Activated T-helper 17 cell treated with anti-CD3 and anti-CD28 coated beads, Interleukin-2, amount 50 U/mL, for 72 hours (primary cell): ENCODE data around the gene UBAP1. TPM values are rescaled to one million over a fixed set of nuclear protein-coding genes. Genes with fewer than 3 reads are reported as not detected.
"Not testable (repeated sequence)": the region's sequence is repeated elsewhere in the genome, so short reads cannot be mapped to it uniquely, and the experiment has no call there.

ENCODE experiments used
- ATAC-seq: fragments of 150-1000 bp; cut with Tn5 transposase; replicated peaks from 2 replicates; pipeline ENCODE4 v1.10.0; 2021; ENCODE audit warnings: mild to moderate bottlenecking, moderate library complexity
- H3K27ac Mint-ChIP-seq: one replicate; pipeline ENCODE4 v1.8.0; 2022; ENCODE audit warnings: mixed read lengths
- H3K27me3 Mint-ChIP-seq: one replicate; pipeline ENCODE4 v1.8.0; 2022; ENCODE audit warnings: mixed read lengths
- H3K36me3 Mint-ChIP-seq: one replicate; pipeline ENCODE4 v1.8.0; 2022; ENCODE audit warnings: low read depth, mild to moderate bottlenecking, mixed read lengths
- H3K4me1 Mint-ChIP-seq: one replicate; pipeline ENCODE4 v1.8.0; 2022; ENCODE audit warnings: mixed read lengths
- H3K4me3 Mint-ChIP-seq: one replicate; pipeline ENCODE4 v1.8.0; 2022; ENCODE audit warnings: mild to moderate bottlenecking, mixed read lengths
- H3K9me3 Mint-ChIP-seq: one replicate; pipeline ENCODE4 v1.8.0; 2022; ENCODE audit warnings: mixed read lengths
- total RNA-seq, 2 donors: library from RNA; stranded (reverse); gene quantifications; one replicate each; pipeline ENCODE4 v1.2.3, GENCODE V29; 2022

UBAP1 gene
- total RNA-seq, 2 donors from 2014 or later: 39.7 to 46.5 TPM

- no peaks in the 10 kb centered on the region for H3K27me3 Mint-ChIP-seq
- ATAC-seq: no peak
- no peaks in the 10 kb centered on the region for H3K36me3 Mint-ChIP-seq
- H3K9me3 Mint-ChIP-seq: no peaks in the 10 kb centered on the region
- H3K4me1 Mint-ChIP-seq: no peaks in the 10 kb centered on the region
- H3K27ac Mint-ChIP-seq: no peak overlapping the region
- H3K4me3 Mint-ChIP-seq: no peak overlapping the region
Observed at GRCh38 chr9:34282096-34282495, 103.3 kb downstream of the UBAP1 start.

- H3K36me3 Mint-ChIP-seq: no peaks in the 10 kb centered on the region
- no peaks in the 10 kb centered on the region for H3K4me1 Mint-ChIP-seq
Observed at GRCh38 chr9:34289159-34289558, 110.3 kb downstream of the UBAP1 start.

GRCh38 chr9:34291023-34291422 is 112.2 kb downstream of the UBAP1 start:
- H3K4me1 Mint-ChIP-seq: no peaks in the 10 kb centered on the region
- no peak for ATAC-seq
- no peak overlapping the region for H3K27ac Mint-ChIP-seq

More at GRCh38 chr9:34289159-34289558, 110.3 kb downstream of the UBAP1 start:
- no peak for ATAC-seq
- H3K27ac Mint-ChIP-seq: no peak overlapping the region
- no peaks in the 10 kb centered on the region for H3K9me3 Mint-ChIP-seq
- H3K27me3 Mint-ChIP-seq: no peaks in the 10 kb centered on the region
- no peak overlapping the region for H3K4me3 Mint-ChIP-seq

GRCh38 chr9:34291423-34291822 is 112.6 kb downstream of the UBAP1 start:
- H3K9me3 Mint-ChIP-seq: no peaks in the 10 kb centered on the region
- H3K4me3 Mint-ChIP-seq: no peak overlapping the region
- no peak for ATAC-seq
- no peaks in the 10 kb centered on the region for H3K4me1 Mint-ChIP-seq
- H3K27me3 Mint-ChIP-seq: no peaks in the 10 kb centered on the region
- no peaks in the 10 kb centered on the region for H3K36me3 Mint-ChIP-seq
- no peak overlapping the region for H3K27ac Mint-ChIP-seq

More at GRCh38 chr9:34291023-34291422, 112.2 kb downstream of the UBAP1 start:
- H3K36me3 Mint-ChIP-seq: no peaks in the 10 kb centered on the region
- H3K27me3 Mint-ChIP-seq: no peaks in the 10 kb centered on the region
- H3K4me3 Mint-ChIP-seq: no peak overlapping the region
- H3K9me3 Mint-ChIP-seq: no peaks in the 10 kb centered on the region

GRCh38 chr9:34292552-34292951 is 113.7 kb downstream of the UBAP1 start:
- Mint-ChIP-seq H3K36me3 (no peaks in the 10 kb centered on the region), H3K27me3 (no peaks in the 10 kb centered on the region), H3K4me3 (no peak overlapping the region), H3K4me1 (no peaks in the 10 kb centered on the region), H3K9me3 (no peaks in the 10 kb centered on the region), H3K27ac (no peak overlapping the region)
- ATAC-seq: no peak

- H3K27ac Mint-ChIP-seq, ATAC-seq, H3K4me1 Mint-ChIP-seq, H3K27me3 Mint-ChIP-seq, H3K9me3 Mint-ChIP-seq, H3K36me3 Mint-ChIP-seq, H3K4me3 Mint-ChIP-seq: not testable (repeated sequence)
Observed at GRCh38 chr9:34301064-34301463, 122.2 kb downstream of the UBAP1 start.

Other genes with a start within 250 kb of the UBAP1 start
- 10 to 100 TPM; 45.7 to 57.0 TPM for gene UBAP2, start 130.2 kb upstream of the UBAP1 start, total RNA-seq
- gene DCAF12, start 52.3 kb upstream of the UBAP1 start, total RNA-seq: 10 to 100 TPM; 30.4 to 36.6 TPM
- gene KIF24, start 150.2 kb downstream of the UBAP1 start, total RNA-seq: 1 to 10 TPM; 4.9 to 7.1 TPM
- gene NUDT2, start 150.5 kb downstream of the UBAP1 start, total RNA-seq: 10 to 100 TPM; 31.2 to 34.9 TPM
- gene MYORG, start 197.9 kb downstream of the UBAP1 start, total RNA-seq: 1 to 10 TPM; 1.6 to 3.5 TPM